ENCODE data around the gene RIMOC1. TPM values are rescaled to one million over a fixed set of nuclear protein-coding genes. Genes with fewer than 3 reads are reported as not detected.

The RIMOC1 gene
- 30.6 TPM for total RNA-seq
- long read RNA-seq, full-length matches to known transcripts, result 4 of 6 reads
- long read RNA-seq, partial matches to known transcripts, result 0 of 6 reads
- long read RNA-seq, other reads (novel, unspliced or antisense), result 2 of 6 reads

- DNase-seq (ENCODE audit: low spot score), result peak; percentile 99
Observed at GRCh38 chr5:41903892-41904799, at the start of gene RIMOC1. RIMOC1 (plus strand) TSS chr5:41904344; CDS start chr5:41904368, 24 bp downstream.

- DNase-seq (ENCODE audit: low spot score), result no peak
Observed at GRCh38 chr5:41856644-41857491, 47.3 kb upstream of the RIMOC1 start.

DNA sequence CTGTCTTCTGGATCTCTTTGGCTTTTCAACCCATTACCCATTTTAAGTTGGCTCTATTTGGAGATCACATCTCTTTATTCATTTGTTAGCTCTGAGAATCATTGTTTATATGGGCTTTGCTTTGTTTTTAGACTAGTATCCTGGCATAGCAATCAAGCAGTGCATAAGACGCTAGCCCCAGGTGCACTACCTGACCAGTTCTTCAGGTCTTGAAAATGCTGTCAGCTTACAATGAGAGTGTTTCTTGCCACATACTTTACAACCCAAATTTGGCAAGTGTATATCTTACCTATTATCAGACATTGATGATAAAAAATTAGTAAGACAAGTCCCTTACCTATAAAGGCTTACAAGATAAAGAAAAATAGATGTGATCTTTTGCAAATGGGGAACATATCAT, 46.2 kb upstream of the RIMOC1 start:
- DNase-seq (ENCODE audit: low spot score), result no peak

GRCh38 chr5:41858890-41859289, 45.3 kb upstream of the RIMOC1 start:
- DNase-seq (ENCODE audit: low spot score), result no peak

DNA sequence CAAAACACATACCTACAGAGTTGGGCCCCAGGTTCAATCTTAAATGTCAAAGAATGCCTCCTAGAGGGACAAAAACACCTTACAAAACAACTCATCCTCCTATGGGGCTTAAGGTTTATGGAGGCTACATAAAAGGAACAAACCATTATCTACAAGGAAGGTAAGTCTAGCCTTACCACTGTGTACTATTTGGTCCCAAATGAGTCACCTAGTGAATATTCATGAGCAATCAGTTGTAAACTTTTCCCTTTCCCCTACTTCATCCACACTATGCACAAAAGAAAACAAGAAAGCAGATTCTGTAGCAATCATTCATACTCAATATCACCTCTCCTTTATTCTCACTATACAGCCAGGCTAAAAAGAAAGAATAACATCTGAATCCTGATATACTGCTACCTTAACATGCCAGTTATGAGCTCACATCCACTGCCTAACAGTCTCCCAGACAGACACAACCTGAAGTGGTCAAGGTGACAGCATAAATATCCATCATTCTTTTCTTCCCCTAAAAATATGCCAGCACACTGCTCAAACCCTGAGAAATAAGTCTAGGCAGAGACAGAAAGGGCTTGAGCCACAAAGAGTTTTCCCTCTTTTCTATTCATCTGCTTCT, 40.2 kb upstream of the RIMOC1 start:
- no peak for DNase-seq (ENCODE audit: low spot score)

GRCh38 chr5:41869151-41869723, 34.9 kb upstream of the RIMOC1 start:
- DNase-seq (ENCODE audit: low spot score), result peak; percentile 91

DNA sequence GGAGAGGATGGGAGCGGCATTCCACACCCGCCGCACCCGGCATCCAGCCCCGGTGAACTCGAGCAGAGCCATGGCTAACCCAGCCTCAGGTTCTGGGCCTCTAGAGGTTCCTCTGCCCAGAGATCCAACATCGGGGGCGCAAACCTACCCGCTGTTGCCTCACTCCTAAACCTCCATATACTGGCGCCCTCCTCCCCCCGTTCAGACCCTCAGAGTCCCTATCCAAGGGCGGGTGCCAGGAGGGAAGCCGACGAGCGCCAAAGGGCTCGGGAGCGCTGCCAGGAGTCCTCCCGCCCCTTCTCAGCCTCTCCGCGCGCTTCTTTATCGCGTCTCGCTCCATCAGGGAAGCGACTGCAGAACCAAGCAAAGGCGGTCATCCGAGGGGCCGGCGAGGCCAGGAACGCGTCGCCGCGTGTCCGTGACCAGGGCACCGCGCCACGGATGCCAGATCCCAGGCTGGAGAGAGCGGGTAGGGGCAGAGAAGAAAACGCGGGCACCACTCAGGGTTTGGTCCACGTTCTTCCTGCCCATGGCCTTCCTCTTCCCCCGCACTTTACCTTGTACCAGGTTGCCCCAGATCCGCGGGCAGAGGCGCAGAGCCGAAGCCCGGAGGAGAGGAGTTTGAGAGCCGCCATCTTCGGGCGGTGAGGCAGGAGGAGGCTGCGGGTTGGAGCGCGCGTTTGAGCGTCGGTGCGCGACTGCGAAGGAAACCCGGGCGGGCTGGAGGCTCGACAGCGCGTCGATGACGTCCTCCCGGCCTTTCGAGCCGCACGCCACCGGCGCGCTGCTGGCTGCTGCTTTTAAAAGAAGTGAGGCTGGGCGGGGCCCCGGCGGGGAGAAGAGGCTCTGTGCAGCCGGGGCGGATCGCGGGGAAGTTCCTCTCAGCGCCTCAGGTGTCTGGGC, 34.2 kb upstream of the RIMOC1 start, which contains the start of gene OXCT1:
OXCT1 (minus strand) TSS at position 702 of the 903 bp plus-strand sequence; CDS start at position 635, 67 bp downstream.
- DNase-seq (ENCODE audit: low spot score), result peak; percentile 92

DNA sequence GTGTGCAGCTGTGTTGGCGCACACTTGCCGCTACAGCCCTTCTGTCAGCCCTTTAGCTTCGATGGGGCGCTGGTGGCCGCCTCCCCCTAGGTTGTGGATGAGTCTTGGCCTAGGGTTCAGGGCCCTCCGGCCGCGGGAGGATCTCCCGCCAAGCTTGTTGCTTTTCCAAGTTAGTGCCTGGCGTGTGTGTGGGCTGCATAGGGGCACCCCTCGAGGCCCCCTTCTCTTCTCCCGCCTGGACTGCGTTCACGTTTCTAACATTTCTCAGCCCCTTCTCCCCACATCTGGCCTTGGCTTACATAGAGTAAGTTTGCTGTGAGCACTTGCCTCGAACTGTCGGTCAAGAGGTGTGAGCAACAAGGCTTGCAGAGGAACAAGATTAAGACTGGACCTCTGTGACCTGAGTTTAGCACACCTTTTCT, 33.5 kb upstream of the RIMOC1 start:
- DNase-seq (ENCODE audit: low spot score), result no peak

DNA sequence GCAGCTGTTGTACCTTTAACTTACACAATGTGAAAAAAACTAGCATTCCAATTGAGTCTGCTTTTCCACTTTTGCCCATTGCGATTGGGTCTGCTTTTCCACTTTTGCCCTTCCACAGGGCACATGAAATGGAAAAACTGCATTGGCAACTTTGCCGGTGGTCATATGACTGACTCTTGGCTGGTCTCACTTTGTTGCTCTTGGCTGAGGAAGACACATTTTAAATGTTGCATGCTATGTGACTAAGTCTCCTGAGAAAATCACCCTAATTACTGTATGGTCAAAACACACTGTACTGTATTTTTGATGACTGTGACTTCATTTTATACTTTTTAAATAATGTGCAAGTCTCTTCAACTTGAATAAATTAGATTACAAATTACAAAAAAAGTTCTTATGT, 32.3 kb upstream of the RIMOC1 start:
- DNase-seq (ENCODE audit: low spot score), result no peak

DNA sequence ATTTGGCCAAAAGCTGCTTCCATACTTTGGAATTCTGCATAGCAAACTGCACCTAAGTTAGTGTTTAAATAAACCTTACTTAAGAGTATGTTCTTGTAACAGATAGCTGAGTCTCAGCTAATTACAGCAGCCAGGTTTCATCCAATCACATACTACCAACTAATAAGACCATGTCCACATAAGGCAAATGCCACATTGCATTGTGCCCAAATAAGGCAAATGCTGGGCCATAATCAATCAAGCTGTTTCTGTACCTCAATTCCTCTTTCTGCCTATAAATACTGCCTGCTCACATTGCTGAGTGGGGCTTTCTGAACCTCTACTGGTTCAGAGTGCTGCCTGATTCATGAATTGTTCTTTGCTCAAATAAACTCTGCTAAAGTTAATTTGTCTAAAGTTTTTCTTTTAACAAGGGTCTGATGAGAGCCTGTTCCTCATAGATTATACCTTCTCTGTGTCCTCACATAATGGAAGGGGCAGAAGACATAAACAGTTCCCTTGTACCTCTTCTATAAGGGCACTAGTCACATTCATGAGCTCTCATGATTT, 29.6 kb upstream of the RIMOC1 start:
- no peak for DNase-seq (ENCODE audit: low spot score)

DNA sequence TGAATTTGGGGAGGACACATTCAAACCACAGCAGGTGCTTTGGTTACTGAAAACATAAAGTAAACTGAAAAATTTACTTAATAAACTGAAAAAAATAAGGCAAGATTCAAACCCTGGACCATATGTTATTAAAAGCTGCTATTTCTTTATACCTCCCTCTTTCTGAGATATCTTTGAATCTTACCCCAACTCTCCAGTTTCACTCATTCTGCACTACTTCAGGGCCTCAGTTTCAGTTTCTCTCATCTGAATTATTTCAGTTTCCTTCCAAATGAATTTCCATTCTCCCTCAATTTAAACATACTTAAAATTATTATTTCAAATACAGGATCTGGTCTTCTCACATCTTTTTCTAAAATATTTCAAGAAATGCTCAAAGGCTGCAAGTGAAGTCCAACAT, 29.0 kb upstream of the RIMOC1 start:
- no peak for DNase-seq (ENCODE audit: low spot score)

- DNase-seq (ENCODE audit: low spot score), result no peak
Observed at GRCh38 chr5:41876678-41877077, 27.5 kb upstream of the RIMOC1 start.

- DNase-seq (ENCODE audit: low spot score), result no peak
Observed at GRCh38 chr5:41877408-41877807, 26.7 kb upstream of the RIMOC1 start.

- no peak for DNase-seq (ENCODE audit: low spot score)
Observed at GRCh38 chr5:41878173-41878572, 26.0 kb upstream of the RIMOC1 start.

GRCh38 chr5:41878643-41879478, 25.3 kb upstream of the RIMOC1 start:
- DNase-seq (ENCODE audit: low spot score), result no peak

- no peak for DNase-seq (ENCODE audit: low spot score)
Observed at GRCh38 chr5:41882765-41883164, 21.4 kb upstream of the RIMOC1 start.

DNA sequence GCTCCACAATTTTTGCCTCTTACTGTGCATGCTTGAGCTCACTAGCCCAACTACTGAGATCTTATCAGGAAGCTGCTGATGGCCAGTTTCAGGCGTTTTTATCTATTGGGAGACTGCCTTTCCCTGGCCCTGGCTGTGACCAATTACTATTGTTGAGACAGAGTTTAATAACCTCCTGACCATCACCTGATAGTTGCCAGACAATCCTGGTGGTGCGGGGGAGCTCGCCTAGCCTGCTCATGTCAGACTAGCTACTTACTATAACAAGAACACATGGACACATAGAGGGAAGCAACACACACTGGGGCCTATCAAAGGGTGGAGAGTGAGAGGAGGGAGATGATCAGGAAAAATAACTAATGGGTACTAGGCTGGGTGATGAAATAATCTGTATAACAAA, 20.9 kb upstream of the RIMOC1 start:
- DNase-seq (ENCODE audit: low spot score), result no peak

DNA sequence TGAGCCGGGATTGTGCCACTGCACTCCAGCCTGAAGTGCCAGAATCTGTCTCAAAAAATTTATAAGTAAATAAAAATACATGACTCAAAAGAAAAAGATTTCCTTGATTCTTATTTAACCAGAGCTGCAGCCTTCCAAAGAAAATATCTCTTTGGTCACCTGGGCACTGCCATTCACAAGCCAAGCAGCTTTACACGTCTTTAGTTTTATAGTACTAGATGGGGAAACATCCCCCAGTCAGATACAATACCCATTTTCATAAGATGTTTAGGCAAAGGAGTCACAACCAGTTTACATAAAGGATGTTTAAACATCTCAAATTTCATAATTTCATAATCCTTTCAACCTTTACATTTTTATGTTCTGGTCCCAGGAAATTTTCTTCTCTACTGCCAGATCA, 20.2 kb upstream of the RIMOC1 start:
- no peak for DNase-seq (ENCODE audit: low spot score)

DNA sequence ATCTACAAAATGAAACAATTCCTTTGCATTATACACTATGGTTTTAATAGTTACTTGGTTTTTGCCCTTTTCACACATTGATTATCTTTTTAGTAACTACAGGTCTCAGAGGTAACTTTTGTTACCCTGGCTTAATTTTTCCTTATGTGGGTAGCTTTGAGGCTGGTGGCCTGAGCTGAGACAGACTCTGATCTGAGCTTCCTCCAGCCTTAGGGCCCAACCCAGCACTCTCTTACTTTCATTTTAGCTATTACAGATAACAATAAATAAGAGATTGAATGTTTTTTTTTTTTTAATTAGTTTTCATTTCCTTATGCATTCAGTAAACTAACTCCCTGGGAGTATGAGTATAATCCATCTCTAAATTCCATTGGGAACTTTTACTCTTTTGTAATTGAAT, 18.9 kb upstream of the RIMOC1 start:
- DNase-seq (ENCODE audit: low spot score), result no peak
